Breast epithelium (tissue), 3 donors: Measurements from ENCODE around the gene PSMD2.

Experiments
- CTCF ChIP-seq, 3 donors: fragments of 450-650 bp; IDR thresholded peaks; one replicate each; pipeline ENCODE4 v1.5.1; 2016 to 2017; ENCODE audit warnings: antibody characterized with exemption in 3 of 3, mild to moderate bottlenecking in 3 of 3, moderate library complexity in 3 of 3
- POLR2A ChIP-seq: fragments of 450-650 bp; IDR thresholded peaks from one replicate; pipeline ENCODE4 v1.6.1; 2016; ENCODE audit warnings: antibody characterized with exemption, mild to moderate bottlenecking, moderate library complexity
- POLR2AphosphoS5 ChIP-seq, 3 donors: sonication (generic); formaldehyde crosslinking; IDR thresholded peaks; one replicate each; pipeline ENCODE4 v1.6.1; 2017; ENCODE audit warnings: antibody characterized with exemption in 3 of 3

GRCh38 chr3:184325715-184326369 is 26.8 kb downstream of the PSMD2 start:
- no peak for TF ChIP-seq CTCF (IDR thresholded peaks at IDR 0.05)
- TF ChIP-seq POLR2A = no peak
- no peak for TF ChIP-seq POLR2AphosphoS5 (IDR thresholded peaks at IDR 0.05)
